K562 (cell line): ENCODE measurements around the gene NUP98. TPM values are rescaled to one million over a fixed set of nuclear protein-coding genes. Genes with fewer than 3 reads are reported as not detected.

ENCODE experiments used
- ATAC-seq: fragments of 200-7000 bp; cut with Tn5 transposase; 3 replicates; pipeline ENCODE4 v1.9.1; 2020; ENCODE audit warnings: moderate library complexity
- BruUV-seq: library from RNA; stranded (reverse); fragments of 400-500 nt; replicated peaks from 2 replicates; lab custom pipeline; 2021; lab: Mats Ljungman, UMichigan
- CTCF ChIA-PET: fragments of 300-600 bp; formaldehyde crosslinking; extraction: SDS; loops from one replicate; lab custom pipeline; 2021; ENCODE audit warnings: low intra/inter-chr PET ratio; lab: Yijun Ruan, JAX
- POLR2A ChIA-PET: fragments of 300-600, 350-650 bp; sonication (Branson Sonifier 250); formaldehyde crosslinking; extraction: SDS; loops from one replicate; lab custom pipeline; 2021; ENCODE audit warnings: antibody characterized with exemption, inconsistent platforms; lab: Yijun Ruan, JAX
- DNase-seq, 4 experiments: peaks; one replicate each; pipeline versions ENCODE4 v3.0.0 to v3.0.0-alpha.2; 2011 to 2018; ENCODE audit warnings: low spot score in 3 of 4, mixed read lengths in 3 of 4; ENCODE audit errors: extremely low read depth in 1 of 4
- FAIRE-seq: peaks from 2 replicates; lab custom pipeline; 2011; peaks lifted over from hg19 to GRCh38; lab: Jason Lieb, UNC
- H2AFZ ChIP-seq: 2 replicates; pipeline ENCODE4 v1.6.0; 2011; ENCODE audit warnings: low read depth, low read length, control low read depth, inconsistent platforms
- H3K27ac ChIP-seq: fragments of 200-600 bp; 3 replicates; pipeline ENCODE4 v1.8.0; 2011; ENCODE audit warnings: low read depth, mild to moderate bottlenecking, control low read depth, inconsistent platforms, low read length, moderate library complexity, mixed read lengths; ENCODE audit errors: extremely low read depth
- H3K27me3 ChIP-seq, 2 experiments: fragments of 300-600 bp in 1 of 2; 2 replicates in 1 of 2; 3 replicates in 1 of 2; pipeline versions ENCODE4 v1.6.0 to v1.8.0; 2011; ENCODE audit warnings: inconsistent platforms in 2 of 2, low read length in 2 of 2, mild to moderate bottlenecking in 1 of 2, mixed read lengths in 1 of 2, moderate library complexity in 1 of 2; ENCODE audit not compliant: control insufficient read depth in 2 of 2, insufficient read depth in 2 of 2
- H3K36me3 ChIP-seq: fragments of 300-600 bp; 3 replicates; pipeline ENCODE4 v1.8.0; 2011; ENCODE audit warnings: mild to moderate bottlenecking, low read length, inconsistent platforms; ENCODE audit not compliant: control insufficient read depth, insufficient read depth
- H3K4me1 ChIP-seq, 2 experiments: fragments of 200-600 bp in 1 of 2; replicated peaks in 1 of 2; 2 replicates in 1 of 2; 3 replicates in 1 of 2; pipeline versions ENCODE4 v1.5.1 to v1.8.0; 2011; ENCODE audit warnings: inconsistent platforms in 2 of 2, low read length in 2 of 2, mild to moderate bottlenecking in 1 of 2, mixed read lengths in 1 of 2, moderate library complexity in 1 of 2; ENCODE audit not compliant: control insufficient read depth in 2 of 2, insufficient read depth in 2 of 2
- H3K4me2 ChIP-seq: 2 replicates; pipeline ENCODE4 v1.6.1; 2011; ENCODE audit warnings: low read length, control low read depth, inconsistent platforms, mixed read lengths; ENCODE audit not compliant: insufficient read depth
- H3K4me3 ChIP-seq: fragments of 200-600 bp; sonication (generic), shearing (Covaris generic); 2 replicates; pipeline ENCODE4 v1.5.1; 2016; ENCODE audit warnings: control low read depth, inconsistent platforms
- H3K79me2 ChIP-seq: fragments of 200-600 bp; 3 replicates; pipeline ENCODE4 v1.8.0; 2011; ENCODE audit warnings: low read length, inconsistent platforms; ENCODE audit not compliant: control insufficient read depth, insufficient read depth
- H3K9ac ChIP-seq, 2 experiments: 2 replicates each; pipeline versions ENCODE4 v1.6.0 to v1.6.1; 2011; ENCODE audit warnings: low read depth in 2 of 2, low read length in 2 of 2, control low read depth in 1 of 2, inconsistent platforms in 1 of 2, mild to moderate bottlenecking in 1 of 2, mixed read lengths in 1 of 2; ENCODE audit not compliant: insufficient read depth in 1 of 2
- H3K9me1 ChIP-seq: one replicate; pipeline ENCODE4 v1.6.0; 2011; ENCODE audit warnings: inconsistent platforms, mild to moderate bottlenecking, low read length, moderate library complexity; ENCODE audit not compliant: control insufficient read depth, insufficient read depth
- H3K9me3 ChIP-seq: replicated peaks from 2 replicates; pipeline ENCODE4 v1.5.1; 2011; ENCODE audit warnings: low read depth, low read length, inconsistent platforms; ENCODE audit not compliant: control insufficient read depth, insufficient read depth
- H4K20me1 ChIP-seq: replicated peaks from 2 replicates; pipeline ENCODE4 v1.6.1; 2011; ENCODE audit warnings: low read length, inconsistent platforms, mixed read lengths; ENCODE audit not compliant: control insufficient read depth, insufficient read depth
- HNRNPLL ChIP-seq: fragments of 200-400 bp; formaldehyde crosslinking; IDR thresholded peaks from 2 replicates; pipeline ENCODE4 v1.6.1; 2017; ENCODE audit warnings: low read length, low read depth, mild to moderate bottlenecking; ENCODE audit not compliant: poor library complexity, severe bottlenecking
- MAZ ChIP-seq, 2 experiments: fragments of 450-650 bp in 1 of 2; sonication (generic) in 1 of 2; formaldehyde crosslinking; IDR thresholded peaks in 1 of 2; conservative IDR thresholded peaks in 1 of 2; 2 replicates each; pipeline versions ENCODE4 v1.4.0 to v1.5.0; 2020; ENCODE audit warnings: mild to moderate bottlenecking in 1 of 2, missing genetic modification reagents in 1 of 2
- RBBP5 ChIP-seq: fragments of 200-600 bp; sonication (generic); IDR thresholded peaks from 2 replicates; pipeline ENCODE4 v1.6.1; 2012; ENCODE audit warnings: borderline replicate concordance, mild to moderate bottlenecking, low read length, control low read depth, inconsistent platforms; ENCODE audit not compliant: insufficient read depth, poor library complexity, severe bottlenecking
- SOX6 ChIP-seq: fragments of 450-650 bp; IDR thresholded peaks from 2 replicates; pipeline ENCODE4 v1.6.1; 2014; ENCODE audit warnings: mild to moderate bottlenecking
- SP1 ChIP-seq: sonication (generic); formaldehyde crosslinking; IDR thresholded peaks from 2 replicates; pipeline ENCODE4 v1.8.1; 2022; ENCODE audit warnings: mild to moderate bottlenecking, missing genetic modification reagents
- WGBS: fragments of 100-300 bp; shearing (Covaris generic); methylation state at CpG from one replicate; pipeline ENCODE4 v1.1.6; 2016; ENCODE audit warnings: low coverage, mixed read lengths; ENCODE audit not compliant: insufficient coverage; ENCODE audit errors: missing lambda C conversion rate; 5-methylcytosine and 5-hydroxymethylcytosine counted together
- in situ Hi-C: fragments of 300-500 bp; cut with MboI; formaldehyde crosslinking; loops from 4 replicates; pipeline ENCODE4 v1.15.0; 2018; ENCODE audit warnings: inconsistent platforms, mixed read lengths
- intact Hi-C: fragments of 100-400 bp; cut with micrococcal nuclease; formaldehyde crosslinking; loops from 2 replicates; pipeline ENCODE4 v1.14.2; 2022
- polyA plus RNA-seq, 8 experiments: library from polyadenylated mRNA; depleted of rRNA in 4 of 8; stranded (reverse) in 5 of 8; unstranded in 3 of 8; fragments of >200 nt; fragmentation: Nextera tagmentation in 2 of 8; fragmentation: Illumina TruSeq in 1 of 8; extraction: Ambion mirVana in 2 of 8; extraction: Trizol in 1 of 8; gene quantifications; 2 replicates each; pipeline versions ENCODE4 v1.2.1 to v1.2.3, GENCODE V29; 2011 to 2014; ENCODE audit warnings: inconsistent platforms in 1 of 8, missing spikeins in 1 of 8
- total RNA-seq, 7 experiments: library from RNA; depleted of rRNA in 6 of 7; stranded (reverse); fragments of >200 nt in 6 of 7; fragmentation: Illumina TruSeq in 2 of 7; extraction: Trizol in 2 of 7; gene quantifications; 2 replicates each; pipeline versions ENCODE4 v1.2.1 to v1.2.3, GENCODE V29; 2011 to 2021; ENCODE audit warnings: low replicate concordance in 1 of 7

The NUP98 gene
- total and polyA plus RNA-seq, 9 of the 15 experiments (the other 6 are each of a cell fraction or from before 2014, with no cell fraction given): 45.1 to 196 (median 130) TPM

DNA sequence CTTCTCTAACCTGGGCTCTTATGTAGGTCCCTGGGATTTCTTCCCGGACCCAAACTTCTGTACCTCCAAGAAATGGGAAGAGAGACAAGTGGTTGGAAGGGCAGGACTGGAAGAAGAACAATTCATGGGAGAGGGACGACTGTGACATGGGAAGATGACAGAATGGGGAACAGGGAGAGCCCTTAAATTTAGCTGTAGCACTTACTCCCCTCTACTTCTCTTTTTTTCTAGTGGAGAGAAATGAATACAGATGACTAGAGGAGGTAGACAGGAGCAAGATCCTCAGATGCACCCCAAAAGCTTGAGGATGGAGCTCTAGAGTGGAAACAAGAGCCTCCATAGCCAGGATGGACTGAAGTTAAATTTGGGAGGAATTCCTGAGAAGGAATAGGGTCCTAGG lies 41.1 kb upstream of the NUP98 start:
- CTCF ChIA-PET: no interaction called here
- no peak overlapping the region for H2AFZ ChIP-seq
- intact Hi-C loops: no loop called here
- in situ Hi-C loops: no loop called here
- peak overlapping the region; percentile 89 for H3K4me3 ChIP-seq
- peaks cover 43% of the 10 kb centered on the region for H3K36me3 ChIP-seq
- peak overlapping the region; percentile 84 to 94; a peak in 3 of 4 replicates for H3K9ac ChIP-seq
- peak overlapping the region; percentile 86 for H3K27ac ChIP-seq
- BruUV-seq: no TSS peak
- DNase-seq: no peak
- POLR2A ChIA-PET: interaction anchor here (0.6 to 2.7 kb wide), 5 partner anchors 13 to 105 kb away, joined by 3 to 18 read pairs (median 4); partner anchors contain the start of gene STIM1
- no peak for FAIRE-seq
- no peaks in the 10 kb centered on the region for H3K9me3 ChIP-seq
- peaks cover 44 to 66% of the 10 kb centered on the region in 2 experiments for H3K4me1 ChIP-seq
- H3K4me2 ChIP-seq: peak overlapping the region; percentile 93
- no peaks in the 10 kb centered on the region for H3K9me1 ChIP-seq
- no peak for ATAC-seq
- 0% methylated on average over 2 of the region's 2 CpGs for WGBS
- H3K27me3 ChIP-seq: no peaks in the 10 kb centered on the region
- peaks cover 77% of the 10 kb centered on the region for H3K79me2 ChIP-seq
- TF ChIP-seq HNRNPLL: no peak
- peak; percentile 5 for TF ChIP-seq RBBP5
- no peak for TF ChIP-seq SOX6
- no peak for TF ChIP-seq SP1 (CRISPR knock-in tag)
- no peak for TF ChIP-seq MAZ (CRISPR knock-in tag; conservative IDR thresholded peaks at IDR 0.05 in 1 of 2, IDR thresholded peaks at IDR 0.05 in 1 of 2)
- peaks cover 4% of the 10 kb centered on the region; the same call in 1 of the 2 replicates for H4K20me1 ChIP-seq
